Iris pigment epithelial cell (primary cell): Measurements from ENCODE around the gene ATP2C2.
"Not testable (repeated sequence)": the region's sequence is repeated elsewhere in the genome, so short reads cannot be mapped to it uniquely, and the experiment has no call there.

Source experiments
- DNase-seq: peaks from one replicate; pipeline ENCODE4 v3.0.0-alpha.2; 2011; ENCODE audit warnings: low read depth

The ATP2C2 gene

GRCh38 chr16:84451010-84451676, 82.8 kb downstream of the ATP2C2 start:
- DNase-seq = not testable (repeated sequence)

- no peak for DNase-seq
Observed at GRCh38 chr16:84451781-84452180, 83.4 kb downstream of the ATP2C2 start.

- no peak for DNase-seq
Observed at GRCh38 chr16:84453061-84453752, 84.9 kb downstream of the ATP2C2 start.

- DNase-seq = no peak
Observed at GRCh38 chr16:84454611-84455010, 86.3 kb downstream of the ATP2C2 start.

GRCh38 chr16:84455031-84455430, 86.7 kb downstream of the ATP2C2 start:
- no peak for DNase-seq

GRCh38 chr16:84458606-84459532, 90.5 kb downstream of the ATP2C2 start:
- DNase-seq = no peak

GRCh38 chr16:84459533-84459894, 91.2 kb downstream of the ATP2C2 start:
- no peak for DNase-seq

GRCh38 chr16:84459941-84460405, 91.6 kb downstream of the ATP2C2 start:
- no peak for DNase-seq

GRCh38 chr16:84460406-84461028, 92.2 kb downstream of the ATP2C2 start:
- no peak for DNase-seq

- DNase-seq = no peak
Observed at GRCh38 chr16:84461029-84461412, 92.7 kb downstream of the ATP2C2 start.

GRCh38 chr16:84461413-84462295, 93.3 kb downstream of the ATP2C2 start:
- no peak for DNase-seq

GRCh38 chr16:84462296-84463210, 94.2 kb downstream of the ATP2C2 start:
- DNase-seq = no peak

- no peak for DNase-seq
Observed at GRCh38 chr16:84463221-84463620, 94.9 kb downstream of the ATP2C2 start.

GRCh38 chr16:84464116-84464515, 95.8 kb downstream of the ATP2C2 start:
- no peak for DNase-seq

- no peak for DNase-seq
Observed at GRCh38 chr16:84465154-84465553, 96.8 kb downstream of the ATP2C2 start.

- no peak for DNase-seq
Observed at GRCh38 chr16:84466692-84467091, 98.4 kb downstream of the ATP2C2 start.

GRCh38 chr16:84467256-84467655, 98.9 kb downstream of the ATP2C2 start:
- no peak for DNase-seq

- no peak for DNase-seq
Observed at GRCh38 chr16:84467709-84468108, 99.4 kb downstream of the ATP2C2 start.

GRCh38 chr16:84471316-84471715, 103.0 kb downstream of the ATP2C2 start:
- DNase-seq = no peak

- no peak for DNase-seq
Observed at GRCh38 chr16:84471966-84472365, 103.6 kb downstream of the ATP2C2 start.
